ENCODE data around the gene MBNL1.

- TF ChIP-seq EZH2 (IDR thresholded peaks at IDR 0.05; ENCODE audit: borderline replicate concordance, low read depth, low read length, poor library complexity, severe bottlenecking), result no peak
- TF ChIP-seq, protein P1, sequence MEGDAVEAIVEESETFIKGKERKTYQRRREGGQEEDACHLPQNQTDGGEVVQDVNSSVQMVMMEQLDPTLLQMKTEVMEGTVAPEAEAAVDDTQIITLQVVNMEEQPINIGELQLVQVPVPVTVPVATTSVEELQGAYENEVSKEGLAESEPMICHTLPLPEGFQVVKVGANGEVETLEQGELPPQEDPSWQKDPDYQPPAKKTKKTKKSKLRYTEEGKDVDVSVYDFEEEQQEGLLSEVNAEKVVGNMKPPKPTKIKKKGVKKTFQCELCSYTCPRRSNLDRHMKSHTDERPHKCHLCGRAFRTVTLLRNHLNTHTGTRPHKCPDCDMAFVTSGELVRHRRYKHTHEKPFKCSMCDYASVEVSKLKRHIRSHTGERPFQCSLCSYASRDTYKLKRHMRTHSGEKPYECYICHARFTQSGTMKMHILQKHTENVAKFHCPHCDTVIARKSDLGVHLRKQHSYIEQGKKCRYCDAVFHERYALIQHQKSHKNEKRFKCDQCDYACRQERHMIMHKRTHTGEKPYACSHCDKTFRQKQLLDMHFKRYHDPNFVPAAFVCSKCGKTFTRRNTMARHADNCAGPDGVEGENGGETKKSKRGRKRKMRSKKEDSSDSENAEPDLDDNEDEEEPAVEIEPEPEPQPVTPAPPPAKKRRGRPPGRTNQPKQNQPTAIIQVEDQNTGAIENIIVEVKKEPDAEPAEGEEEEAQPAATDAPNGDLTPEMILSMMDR (conservative IDR thresholded peaks at IDR 0.05; ENCODE audit: low read depth, low read length), result no peak
Observed at GRCh38 chr3:152421162-152421561, 152.4 kb downstream of the MBNL1 start.
